Panc1 (cell line): ENCODE measurements around the gene ASMTL. TPM values are rescaled to one million over a fixed set of nuclear protein-coding genes. Genes with fewer than 3 reads are reported as not detected.
A peak's percentile ranks its signal among the peaks of the same experiment; 100 is the strongest.

ENCODE experiments used
- ATAC-seq: fragments of 200-7000 bp; cut with Tn5 transposase; 2 replicates; pipeline ENCODE4 v1.9.1; 2020; ENCODE audit warnings: mild to moderate bottlenecking, moderate library complexity
- BruUV-seq: library from RNA; stranded (reverse); fragments of 400-500 nt; replicated peaks from 2 replicates; lab custom pipeline; 2021; lab: Mats Ljungman, UMichigan
- CTCF ChIA-PET: fragments of 300-600 bp; sonication (Branson Sonifier 250); formaldehyde crosslinking; loops from one replicate; lab custom pipeline; 2022; ENCODE audit warnings: antibody characterized with exemption; lab: Charles Lee
- POLR2A ChIA-PET: fragments of 300-600 bp; sonication (Branson Sonifier 250); formaldehyde crosslinking; loops from one replicate; lab custom pipeline; 2022; ENCODE audit warnings: antibody characterized with exemption; lab: Charles Lee
- DNase-seq: peaks from one replicate; pipeline ENCODE4 v3.0.0-alpha.2; 2010; ENCODE audit warnings: low read depth, low spot score
- H3K27ac ChIP-seq: 2 replicates; pipeline ENCODE4 v1.5.1; 2011; ENCODE audit warnings: mild to moderate bottlenecking, low read length, inconsistent platforms
- H3K27me3 ChIP-seq: fragments of 200-500 bp; sonication (Bioruptor generic); 2 replicates; pipeline ENCODE4 v1.6.0; 2014; ENCODE audit warnings: low read length, inconsistent platforms; ENCODE audit not compliant: control insufficient read depth, insufficient read depth
- H3K36me3 ChIP-seq: fragments of 200-500 bp; sonication (Bioruptor generic); 2 replicates; pipeline ENCODE4 v1.5.1; 2014; ENCODE audit warnings: inconsistent platforms, mild to moderate bottlenecking, low read length, moderate library complexity; ENCODE audit not compliant: control insufficient read depth, insufficient read depth
- H3K4me1 ChIP-seq: 2 replicates; pipeline ENCODE4 v1.5.1; 2011; ENCODE audit warnings: inconsistent platforms, mild to moderate bottlenecking, low read length, moderate library complexity; ENCODE audit not compliant: control insufficient read depth, insufficient read depth
- H3K4me3 ChIP-seq, 2 experiments: 2 replicates each; pipeline ENCODE4 v1.5.1; 2011 to 2012; ENCODE audit warnings: low read depth in 2 of 2, low read length in 2 of 2, mild to moderate bottlenecking in 2 of 2, inconsistent platforms in 1 of 2, moderate library complexity in 1 of 2
- H3K9me3 ChIP-seq: fragments of 200-500 bp; sonication (Bioruptor generic); 2 replicates; pipeline ENCODE4 v1.5.1; 2014; ENCODE audit warnings: low read depth, mild to moderate bottlenecking, inconsistent platforms, low read length, moderate library complexity; ENCODE audit not compliant: control insufficient read depth, insufficient read depth
- CTCF ChIP-seq: fragments of 450-650 bp; IDR thresholded peaks from 2 replicates; pipeline ENCODE4 v1.5.1; 2017; ENCODE audit warnings: mild to moderate bottlenecking
- POLR2AphosphoS5 ChIP-seq: IDR thresholded peaks from 2 replicates; pipeline ENCODE4 v1.6.1; 2012; ENCODE audit warnings: mild to moderate bottlenecking, low read depth, low read length, moderate library complexity
- REST ChIP-seq, 2 experiments: IDR thresholded peaks; 2 replicates each; pipeline ENCODE4 v1.6.1; 2011 to 2012; ENCODE audit warnings: low read depth in 2 of 2, control low read depth in 1 of 2, low read length in 1 of 2, mild to moderate bottlenecking in 1 of 2, moderate library complexity in 1 of 2; ENCODE audit not compliant: insufficient read depth in 1 of 2
- SIN3A ChIP-seq: IDR thresholded peaks from 2 replicates; pipeline ENCODE4 v1.6.1; 2012; ENCODE audit warnings: low read depth, mild to moderate bottlenecking, low read length, moderate library complexity, borderline replicate concordance; ENCODE audit not compliant: insufficient read depth
- TCF7L2 ChIP-seq: IDR thresholded peaks from 2 replicates; pipeline ENCODE4 v1.6.1; 2011; ENCODE audit warnings: mild to moderate bottlenecking, low read depth, low read length, inconsistent platforms
- in situ Hi-C: cut with HindIII; loops from 2 replicates; pipeline ENCODE4 v1.10.0; 2016; ENCODE audit warnings: low sequenced_read_pairs, low pct_unique_long_range_greater_than_20kb
- intact Hi-C: fragments of 100-400 bp; cut with micrococcal nuclease; formaldehyde crosslinking; loops from one replicate; pipeline ENCODE4 v1.10.0; 2022; ENCODE audit not compliant: unreplicated experiment
- total RNA-seq: library from RNA; stranded (reverse); gene quantifications from one replicate; pipeline ENCODE4 v1.2.1, GENCODE V29; 2021; ENCODE audit not compliant: unreplicated experiment

Gene ASMTL
- total RNA-seq, 1 experiment from 2014 or later: 16.5 TPM

DNA sequence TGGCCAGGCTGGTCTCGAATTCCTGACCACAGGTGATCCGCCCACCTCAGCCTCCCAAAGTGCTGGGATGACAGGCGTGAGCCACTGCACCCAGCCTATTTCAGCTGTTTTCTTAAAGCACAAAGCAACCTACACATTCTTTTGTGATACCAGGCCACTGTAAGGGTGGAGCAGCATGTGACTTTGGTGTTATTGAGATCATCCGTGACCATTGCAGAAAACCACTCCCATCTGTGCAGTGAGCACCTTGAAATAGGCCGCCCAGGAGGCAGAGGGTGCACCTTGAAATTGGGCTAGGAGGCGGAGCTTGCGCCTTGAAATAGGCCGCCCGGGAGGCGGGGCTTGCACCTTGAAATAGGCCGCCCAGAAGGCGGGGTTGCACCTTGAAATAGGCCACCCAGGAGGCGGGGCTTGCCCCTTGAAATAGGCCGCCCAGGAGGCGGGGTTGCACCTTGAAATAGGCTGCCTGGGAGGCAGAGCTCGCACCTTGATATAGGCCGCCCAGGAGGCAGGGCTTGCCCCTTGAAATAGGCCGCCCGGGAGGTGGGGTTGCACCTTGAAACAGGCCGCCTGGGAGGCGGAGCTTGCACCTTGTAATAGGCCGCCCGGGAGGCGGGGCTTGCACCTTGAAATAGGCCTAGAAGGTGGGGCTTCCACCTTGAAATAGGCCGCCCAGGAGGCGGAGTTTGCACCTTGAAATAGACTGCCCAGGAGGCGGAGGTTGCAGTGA, 51.8 kb downstream of the ASMTL start:
- ATAC-seq: peak; percentile 62; the same call in 1 of the 2 replicates

GRCh38 chrX:1400049-1400448, 52.7 kb downstream of the ASMTL start:
- DNase-seq: no peak
- Histone ChIP-seq H3K4me3 (no peak overlapping the region), H3K9me3 (no peaks in the 10 kb centered on the region), H3K27ac (no peak overlapping the region), H3K27me3 (no peaks in the 10 kb centered on the region), H3K4me1 (no peaks in the 10 kb centered on the region), H3K36me3 (no peaks in the 10 kb centered on the region)
- POLR2A ChIA-PET: no interaction called here
- BruUV-seq: no TSS peak
- CTCF ChIA-PET: no interaction called here
- in situ Hi-C loops (no loop called here), intact Hi-C loops (no loop called here)
- TF ChIP-seq SIN3A (no peak), POLR2AphosphoS5 (no peak), TCF7L2 (no peak), CTCF (no peak), REST (IDR thresholded peaks at IDR 0.05; ENCODE audit: insufficient read depth in 1 of 2, low read depth in 2 of 2, low read length in 1 of 2) (no peak)
- ATAC-seq: no peak

More for the DNA sequence above, 51.8 kb downstream of the ASMTL start:
- H3K4me1 ChIP-seq: no peaks in the 10 kb centered on the region
- no peaks in the 10 kb centered on the region for H3K27me3 ChIP-seq
- DNase-seq: no peak
- ChIA-PET CTCF (no interaction called here), POLR2A (no interaction called here)
- intact Hi-C loops (no loop called here), in situ Hi-C loops (no loop called here)
- H3K9me3 ChIP-seq: no peaks in the 10 kb centered on the region
- H3K4me3 ChIP-seq: no peak overlapping the region
- no TSS peak for BruUV-seq
- TF ChIP-seq CTCF (no peak), REST (IDR thresholded peaks at IDR 0.05; ENCODE audit: insufficient read depth in 1 of 2, low read depth in 2 of 2, low read length in 1 of 2) (no peak), SIN3A (no peak), TCF7L2 (no peak), POLR2AphosphoS5 (no peak)
- no peak overlapping the region for H3K27ac ChIP-seq
- H3K36me3 ChIP-seq: no peaks in the 10 kb centered on the region
